OCI-LY3 (cell line): ENCODE results near the gene MAD1L1.

Experiments
- H2AFZ ChIP-seq: fragments of 200-600, 300-600 bp; shearing (Covaris generic); 2 replicates; pipeline ENCODE4 v1.6.0; 2014; ENCODE audit warnings: antibody characterized with exemption, low read depth, low read length
- H3K27ac ChIP-seq: fragments of 200-600, 300-600 bp; sonication (generic); 2 replicates; pipeline ENCODE4 v1.5.1; 2014; ENCODE audit warnings: mild to moderate bottlenecking, low read length, moderate library complexity, mixed read lengths
- H3K27me3 ChIP-seq: fragments of 200-600, 300-600 bp; sonication (generic); 2 replicates; pipeline ENCODE4 v1.6.1; 2014; ENCODE audit warnings: low read depth, low read length, mixed read lengths
- H3K36me3 ChIP-seq: fragments of 200-600, 300-600 bp; sonication (generic); replicated peaks from 2 replicates; pipeline ENCODE3; 2014; ENCODE audit warnings: low read depth, low read length, mixed read lengths
- H3K4me1 ChIP-seq: fragments of 300-600, 200-600 bp; sonication (generic); 2 replicates; pipeline ENCODE4 v1.6.1; 2014; ENCODE audit warnings: low read length, mixed read lengths
- H3K4me2 ChIP-seq: fragments of 200-600, 300-600 bp; sonication (generic); 2 replicates; pipeline ENCODE4 v1.6.1; 2014; ENCODE audit warnings: low read length, mixed read lengths
- H3K4me3 ChIP-seq: fragments of 300-600, 200-600 bp; sonication (generic); 2 replicates; pipeline ENCODE4 v1.5.1; 2014; ENCODE audit warnings: antibody characterized with exemption, mild to moderate bottlenecking, low read length, moderate library complexity
- H3K79me2 ChIP-seq: fragments of 300-600, 200-600 bp; shearing (Covaris generic); 2 replicates; pipeline ENCODE4 v1.6.1; 2014; ENCODE audit warnings: mild to moderate bottlenecking, low read length, mixed read lengths
- H3K9ac ChIP-seq: fragments of 300-600, 200-600 bp; shearing (Covaris generic); 2 replicates; pipeline ENCODE4 v1.6.0; 2014; ENCODE audit warnings: mild to moderate bottlenecking, low read length, moderate library complexity
- H3K9me3 ChIP-seq: fragments of 200-600, 300-600 bp; shearing (Covaris generic); 2 replicates; pipeline ENCODE4 v1.6.1; 2014; ENCODE audit warnings: low read length, mixed read lengths; ENCODE audit not compliant: insufficient read depth
- H4K20me1 ChIP-seq: fragments of 200-600, 300-600 bp; sonication (generic); 2 replicates; pipeline ENCODE4 v1.6.1; 2016; ENCODE audit warnings: low read length, mixed read lengths; ENCODE audit not compliant: insufficient read depth
- CTCF ChIP-seq: fragments of 200-600, 300-600 bp; sonication (generic); IDR thresholded peaks from 2 replicates; pipeline ENCODE4 v1.5.1; 2014; ENCODE audit warnings: antibody characterized with exemption, low read length, low read depth
- EZH2phosphoT487 ChIP-seq: fragments of 200-600 bp; shearing (Covaris generic); IDR thresholded peaks from 2 replicates; pipeline ENCODE4 v1.6.1; 2018; ENCODE audit warnings: antibody characterized with exemption, mixed run types, low read depth

MAD1L1 gene

GRCh38 chr7:2230226-2230625 lies 2.5 kb downstream of the MAD1L1 start:
- peaks cover 48% of the 10 kb centered on the region for H3K79me2 ChIP-seq
- no peaks in the 10 kb centered on the region for H3K27me3 ChIP-seq
- no peaks in the 10 kb centered on the region for H3K9me3 ChIP-seq
- H2AFZ ChIP-seq, result no peak overlapping the region
- H3K9ac ChIP-seq, result no peak overlapping the region
- no peak for TF ChIP-seq CTCF
- 0 out of 2 replicates have a peak, but pooled peaks cover 4% of the 10 kb centered on the region for H4K20me1 ChIP-seq
- peaks cover 7% of the 10 kb centered on the region for H3K4me1 ChIP-seq
- no peak overlapping the region for H3K27ac ChIP-seq
- peaks cover 25% of the 10 kb centered on the region for H3K36me3 ChIP-seq
- H3K4me2 ChIP-seq, result no peak overlapping the region
- H3K4me3 ChIP-seq, result no peak overlapping the region

GRCh38 chr7:2229467-2229866 lies 3.3 kb downstream of the MAD1L1 start:
- Histone ChIP-seq H3K36me3 (peaks cover 23% of the 10 kb centered on the region), H3K4me1 (peaks cover 7% of the 10 kb centered on the region), H3K9ac (no peak overlapping the region)

DNA sequence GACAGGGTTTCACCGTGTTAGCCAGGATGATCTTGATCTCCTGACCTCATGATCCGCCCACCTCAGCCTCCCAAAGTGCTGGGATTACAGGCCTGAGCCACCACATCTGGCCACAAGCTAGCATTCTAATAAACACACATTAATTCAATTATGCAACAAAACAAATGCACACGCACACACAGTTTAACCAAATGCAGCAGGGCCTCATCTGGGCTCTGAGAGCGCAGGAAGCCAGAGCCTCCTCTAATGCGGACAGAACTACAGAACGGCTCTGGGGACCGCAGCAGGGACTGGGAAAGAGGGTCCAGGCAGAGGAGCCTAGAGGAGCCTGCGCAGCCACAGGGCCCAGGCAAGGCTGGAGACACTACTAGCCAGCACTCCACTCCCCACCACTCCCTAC lies 3.8 kb downstream of the MAD1L1 start:
- H3K79me2 ChIP-seq, result peaks cover 48% of the 10 kb centered on the region

More at GRCh38 chr7:2229467-2229866, 3.3 kb downstream of the MAD1L1 start:
- peaks cover 48% of the 10 kb centered on the region for H3K79me2 ChIP-seq
- no peak overlapping the region for H2AFZ ChIP-seq
- TF ChIP-seq CTCF, result no peak
- no peak overlapping the region for H3K27ac ChIP-seq
- no peaks in the 10 kb centered on the region for H3K9me3 ChIP-seq
- no peak overlapping the region for H3K4me2 ChIP-seq
- no peaks in the 10 kb centered on the region for H3K27me3 ChIP-seq
- H4K20me1 ChIP-seq, result 0 out of 2 replicates have a peak, but pooled peaks cover 4% of the 10 kb centered on the region
- H3K4me3 ChIP-seq, result no peak overlapping the region

GRCh38 chr7:2227699-2228098 lies 5.0 kb downstream of the MAD1L1 start:
- 0 out of 2 replicates have a peak, but pooled peaks cover 4% of the 10 kb centered on the region for H4K20me1 ChIP-seq
- peaks cover 23% of the 10 kb centered on the region for H3K36me3 ChIP-seq
- no peak overlapping the region for H3K4me3 ChIP-seq
- H3K27ac ChIP-seq, result no peak overlapping the region
- no peaks in the 10 kb centered on the region for H3K9me3 ChIP-seq
- H3K9ac ChIP-seq, result no peak overlapping the region
- no peaks in the 10 kb centered on the region for H3K27me3 ChIP-seq
- no peak for TF ChIP-seq CTCF
- TF ChIP-seq EZH2phosphoT487, result no peak
- peaks cover 46% of the 10 kb centered on the region for H3K79me2 ChIP-seq
- peaks cover 3% of the 10 kb centered on the region for H3K4me1 ChIP-seq
- no peak overlapping the region for H3K4me2 ChIP-seq
- H2AFZ ChIP-seq, result no peak overlapping the region

More for the DNA sequence above, 3.8 kb downstream of the MAD1L1 start:
- no peak overlapping the region for H3K27ac ChIP-seq
- peaks cover 23% of the 10 kb centered on the region for H3K36me3 ChIP-seq
- H3K4me1 ChIP-seq, result peaks cover 7% of the 10 kb centered on the region
- H3K9ac ChIP-seq, result no peak overlapping the region
- no peak overlapping the region for H3K4me2 ChIP-seq
- no peaks in the 10 kb centered on the region for H3K9me3 ChIP-seq
- 0 out of 2 replicates have a peak, but pooled peaks cover 4% of the 10 kb centered on the region for H4K20me1 ChIP-seq
- H2AFZ ChIP-seq, result no peak overlapping the region
- no peak for TF ChIP-seq CTCF
- H3K4me3 ChIP-seq, result no peak overlapping the region
- H3K27me3 ChIP-seq, result no peaks in the 10 kb centered on the region
